Measurements from ENCODE around the gene CEP164. TPM values are rescaled to one million over a fixed set of nuclear protein-coding genes. Genes with fewer than 3 reads are reported as not detected.

CEP164 gene
- total RNA-seq, 1 experiment from 2014 or later = 22.2 TPM

DNA sequence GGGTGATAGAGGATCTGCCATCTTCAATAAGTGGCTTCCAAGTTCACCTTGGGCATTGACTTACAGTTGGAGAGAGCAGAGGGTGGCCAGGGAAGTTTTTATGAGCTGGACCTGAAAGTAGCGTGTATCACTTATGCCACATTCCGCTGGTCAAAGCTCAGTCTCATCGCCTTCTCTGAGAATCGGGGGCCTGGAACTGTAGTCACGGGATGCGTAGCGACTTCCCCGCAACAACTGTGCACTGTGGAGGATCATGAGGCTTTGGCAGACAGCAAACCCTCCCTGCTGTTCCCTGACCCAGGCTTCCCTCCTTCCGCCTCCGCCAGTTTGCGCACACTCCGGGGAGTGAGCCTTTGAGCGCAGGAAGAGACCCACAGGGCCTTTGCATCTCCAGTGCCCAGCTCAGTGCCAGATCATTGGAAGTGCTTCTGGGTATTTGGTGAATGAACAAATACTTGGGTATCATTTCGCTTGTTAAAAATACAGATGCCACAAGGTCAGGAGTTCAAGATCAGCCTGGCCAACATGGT lies 95.5 kb downstream of the CEP164 start:
- no TSS peak for BruUV-seq (replicated peaks)
- TF ChIP-seq CTCF (IDR thresholded peaks at IDR 0.05 in 2 of 3, conservative IDR thresholded peaks at IDR 0.05 in 1 of 3; ENCODE audit: borderline replicate concordance in 1 of 3, insufficient read depth in 1 of 3, low read depth in 2 of 3, low read length in 2 of 3) (no peak), EZH2phosphoT487 (IDR thresholded peaks at IDR 0.05; ENCODE audit: borderline replicate concordance) (no peak), SIN3A (IDR thresholded peaks at IDR 0.05; ENCODE audit: low read depth) (no peak), POLR2AphosphoS5 (IDR thresholded peaks at IDR 0.05; ENCODE audit: low read depth, low read length) (no peak), SRF (IDR thresholded peaks at IDR 0.05; ENCODE audit: low read depth) (no peak), ZFX (IDR thresholded peaks at IDR 0.05) (no peak)
- TF ChIP-seq, protein P1, sequence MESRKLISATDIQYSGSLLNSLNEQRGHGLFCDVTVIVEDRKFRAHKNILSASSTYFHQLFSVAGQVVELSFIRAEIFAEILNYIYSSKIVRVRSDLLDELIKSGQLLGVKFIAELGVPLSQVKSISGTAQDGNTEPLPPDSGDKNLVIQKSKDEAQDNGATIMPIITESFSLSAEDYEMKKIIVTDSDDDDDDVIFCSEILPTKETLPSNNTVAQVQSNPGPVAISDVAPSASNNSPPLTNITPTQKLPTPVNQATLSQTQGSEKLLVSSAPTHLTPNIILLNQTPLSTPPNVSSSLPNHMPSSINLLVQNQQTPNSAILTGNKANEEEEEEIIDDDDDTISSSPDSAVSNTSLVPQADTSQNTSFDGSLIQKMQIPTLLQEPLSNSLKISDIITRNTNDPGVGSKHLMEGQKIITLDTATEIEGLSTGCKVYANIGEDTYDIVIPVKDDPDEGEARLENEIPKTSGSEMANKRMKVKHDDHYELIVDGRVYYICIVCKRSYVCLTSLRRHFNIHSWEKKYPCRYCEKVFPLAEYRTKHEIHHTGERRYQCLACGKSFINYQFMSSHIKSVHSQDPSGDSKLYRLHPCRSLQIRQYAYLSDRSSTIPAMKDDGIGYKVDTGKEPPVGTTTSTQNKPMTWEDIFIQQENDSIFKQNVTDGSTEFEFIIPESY (IDR thresholded peaks at IDR 0.05; ENCODE audit: extremely low read depth, insufficient replicate concordance, low read length) = no peak
- H3K27ac ChIP-seq (ENCODE audit: low read depth, low read length) = no peak overlapping the region
- H3K36me3 ChIP-seq (ENCODE audit: control insufficient read depth in 1 of 2, insufficient read depth in 2 of 2, low read length in 2 of 2) = no peaks in the 10 kb centered on the region
- ChIA-PET RAD21 (ENCODE audit: low non-redundant PET in 1 of 2, low total read pairs in 2 of 2, uncharacterized antibody in 2 of 2, unreplicated experiment in 2 of 2) (no interaction called here), POLR2A (no interaction called here), CTCF (no interaction called here)
- intact Hi-C loops (cut with micrococcal nuclease) = loop anchor here (10.0 kb wide), 1 partner anchor 522 kb away; no protein-coding TSS in a partner anchor
- H3K79me2 ChIP-seq (ENCODE audit: insufficient read depth, low read length) = no peaks in the 10 kb centered on the region
- ATAC-seq (no peak), DNase-seq (ENCODE audit: low read depth, low spot score) (no peak)
- H3K9me2 ChIP-seq (ENCODE audit: insufficient read depth) = no peaks in the 10 kb centered on the region
- H2AFZ ChIP-seq (ENCODE audit: low read depth, low read length, poor library complexity, severe bottlenecking) = no peak overlapping the region
- no peaks in the 10 kb centered on the region for H3K9me3 ChIP-seq (ENCODE audit: control insufficient read depth in 1 of 2, insufficient read depth in 1 of 2, low read depth in 1 of 2, low read length in 2 of 2)
- no peaks in the 10 kb centered on the region for H3K4me1 ChIP-seq (ENCODE audit: control insufficient read depth in 1 of 2, insufficient read depth in 2 of 2, low read length in 2 of 2)
- no peak overlapping the region for H3K4me2 ChIP-seq (ENCODE audit: low read length)
- H4K20me1 ChIP-seq (ENCODE audit: insufficient read depth) = no peaks in the 10 kb centered on the region
- H3K4me3 ChIP-seq (replicated peaks in 1 of 2; ENCODE audit: low read depth in 1 of 2, low read length in 2 of 2) = no peak overlapping the region
- H3K9ac ChIP-seq (ENCODE audit: low read length) = no peak overlapping the region
- no peaks in the 10 kb centered on the region for H3K27me3 ChIP-seq (ENCODE audit: insufficient read depth, low read length)
